Stimulated activated memory B cell treated with anti-CD40 and anti-IgM and Interleukin-4, amounts not matched to agents 10 μg/mL and 1 μg/mL and 100 μg/mL, for 72 hours (primary cell): ENCODE results near the gene AUTS2.
A peak's percentile ranks its signal among the peaks of the same experiment; 100 is the strongest.

Experiments
- ATAC-seq: fragments of 150-1000 bp; cut with Tn5 transposase; 2 replicates; pipeline ENCODE4 v1.10.0; 2021
- H3K27ac Mint-ChIP-seq: one replicate; pipeline ENCODE4 v1.8.0; 2022; ENCODE audit warnings: mild to moderate bottlenecking, mixed read lengths
- H3K27me3 Mint-ChIP-seq: one replicate; pipeline ENCODE4 v1.8.0; 2022; ENCODE audit warnings: mixed read lengths
- H3K36me3 Mint-ChIP-seq: one replicate; pipeline ENCODE4 v1.8.0; 2022; ENCODE audit warnings: mixed read lengths
- H3K4me1 Mint-ChIP-seq: one replicate; pipeline ENCODE4 v1.8.0; 2022; ENCODE audit warnings: mixed read lengths
- H3K4me3 Mint-ChIP-seq: one replicate; pipeline ENCODE4 v1.8.0; 2022; ENCODE audit warnings: mild to moderate bottlenecking, moderate library complexity, mixed read lengths
- H3K9me3 Mint-ChIP-seq: one replicate; pipeline ENCODE4 v1.8.0; 2022; ENCODE audit warnings: mixed read lengths

Gene AUTS2

GRCh38 chr7:69630292-69630691 lies 32.0 kb downstream of the AUTS2 start:
- no peak overlapping the region for H3K4me3 Mint-ChIP-seq
- ATAC-seq, result peak; percentile 54
- H3K9me3 Mint-ChIP-seq, result no peaks in the 10 kb centered on the region
- peaks cover 15% of the 10 kb centered on the region for H3K4me1 Mint-ChIP-seq
- H3K27ac Mint-ChIP-seq, result peak overlapping the region; percentile 74
- no peaks in the 10 kb centered on the region for H3K36me3 Mint-ChIP-seq
- no peaks in the 10 kb centered on the region for H3K27me3 Mint-ChIP-seq

DNA sequence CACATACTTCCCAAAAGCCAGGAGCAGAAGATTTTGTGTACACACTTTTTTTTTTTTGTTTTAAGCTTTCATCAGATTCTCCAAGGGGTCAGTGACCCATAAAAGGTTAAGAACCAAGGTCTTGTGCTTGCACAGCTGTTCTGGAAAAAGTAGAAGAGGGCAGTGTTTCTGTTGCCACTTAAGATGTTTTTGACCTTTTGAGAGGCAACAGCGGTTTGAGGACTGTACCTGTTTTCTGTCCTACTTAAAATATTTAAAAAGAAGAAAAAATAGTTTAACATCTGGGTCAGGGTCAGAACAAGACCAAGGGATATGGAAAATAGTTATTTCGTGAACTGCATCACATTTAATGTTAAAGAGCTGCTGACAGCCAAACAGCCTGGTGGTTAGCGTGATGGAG lies 32.9 kb downstream of the AUTS2 start:
- Mint-ChIP-seq H3K4me3 (peak overlapping the region; percentile 29), H3K36me3 (no peaks in the 10 kb centered on the region), H3K9me3 (no peaks in the 10 kb centered on the region), H3K27ac (peak overlapping the region; percentile 74), H3K4me1 (peaks cover 15% of the 10 kb centered on the region), H3K27me3 (no peaks in the 10 kb centered on the region)
- ATAC-seq, result peak; percentile 55

GRCh38 chr7:69632280-69632679 lies 34.0 kb downstream of the AUTS2 start:
- H3K4me3 Mint-ChIP-seq, result no peak overlapping the region
- no peak for ATAC-seq
- H3K36me3 Mint-ChIP-seq, result no peaks in the 10 kb centered on the region
- H3K4me1 Mint-ChIP-seq, result peaks cover 15% of the 10 kb centered on the region
- H3K27ac Mint-ChIP-seq, result peak overlapping the region; percentile 37
- H3K27me3 Mint-ChIP-seq, result no peaks in the 10 kb centered on the region
- no peaks in the 10 kb centered on the region for H3K9me3 Mint-ChIP-seq

- Mint-ChIP-seq H3K27ac (no peak overlapping the region), H3K4me1 (peaks cover 15% of the 10 kb centered on the region), H3K36me3 (no peaks in the 10 kb centered on the region), H3K4me3 (no peak overlapping the region), H3K9me3 (no peaks in the 10 kb centered on the region), H3K27me3 (no peaks in the 10 kb centered on the region)
- ATAC-seq, result no peak
These were observed 35.0 kb downstream of the AUTS2 start for GRCh38 chr7:69633122-69633831.

GRCh38 chr7:69635555-69636185 lies 37.4 kb downstream of the AUTS2 start:
- H3K4me3 Mint-ChIP-seq, result no peak overlapping the region
- peaks cover 6% of the 10 kb centered on the region for H3K4me1 Mint-ChIP-seq
- H3K9me3 Mint-ChIP-seq, result no peaks in the 10 kb centered on the region
- H3K36me3 Mint-ChIP-seq, result no peaks in the 10 kb centered on the region
- H3K27ac Mint-ChIP-seq, result no peak overlapping the region
- no peak for ATAC-seq
- H3K27me3 Mint-ChIP-seq, result no peaks in the 10 kb centered on the region

DNA sequence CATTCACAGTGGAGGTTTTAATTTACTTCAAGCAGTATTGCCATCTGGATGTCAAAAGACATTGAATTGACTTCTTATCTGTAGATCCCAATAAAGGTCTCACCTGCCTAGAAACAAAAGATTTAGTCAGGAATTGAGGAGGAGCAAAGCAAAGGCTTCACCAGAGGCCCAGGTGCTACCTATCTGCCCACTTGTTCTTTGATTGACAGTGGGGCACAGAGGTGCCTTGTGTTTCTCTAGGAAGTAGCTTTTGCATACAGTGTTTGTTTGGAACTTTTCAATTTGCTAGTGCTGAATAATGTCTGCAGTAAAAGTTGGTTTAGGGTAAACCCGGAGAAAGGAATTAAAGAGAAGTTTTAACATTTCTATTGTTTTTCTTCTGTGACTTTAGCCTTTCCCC lies 40.4 kb downstream of the AUTS2 start:
- Mint-ChIP-seq H3K27ac (no peak overlapping the region), H3K36me3 (no peaks in the 10 kb centered on the region), H3K4me1 (peaks cover 5% of the 10 kb centered on the region), H3K27me3 (no peaks in the 10 kb centered on the region), H3K4me3 (no peak overlapping the region), H3K9me3 (no peaks in the 10 kb centered on the region)
- no peak for ATAC-seq

DNA sequence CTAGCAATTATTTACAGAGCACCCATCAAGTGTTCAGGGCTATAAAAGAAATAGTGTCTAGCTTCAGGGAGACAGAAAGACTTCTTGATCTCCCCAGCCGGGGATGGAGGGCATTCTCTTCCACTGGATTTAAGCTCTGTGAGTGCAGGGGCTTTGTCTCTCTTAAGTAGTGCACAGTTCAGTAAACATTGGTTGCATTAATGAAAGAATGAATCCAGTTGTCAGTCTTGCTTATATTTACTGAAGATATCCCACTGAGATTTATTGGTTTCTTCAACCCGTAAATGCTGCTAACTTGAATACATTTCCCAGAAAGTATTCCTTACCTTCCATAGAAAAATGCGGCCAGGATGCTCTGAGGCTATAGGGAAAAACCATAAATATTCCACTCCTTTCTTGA lies 41.9 kb downstream of the AUTS2 start:
- Mint-ChIP-seq H3K27me3 (no peaks in the 10 kb centered on the region), H3K36me3 (no peaks in the 10 kb centered on the region), H3K4me1 (peaks cover 5% of the 10 kb centered on the region), H3K4me3 (no peak overlapping the region), H3K9me3 (no peaks in the 10 kb centered on the region), H3K27ac (no peak overlapping the region)
- ATAC-seq, result no peak

DNA sequence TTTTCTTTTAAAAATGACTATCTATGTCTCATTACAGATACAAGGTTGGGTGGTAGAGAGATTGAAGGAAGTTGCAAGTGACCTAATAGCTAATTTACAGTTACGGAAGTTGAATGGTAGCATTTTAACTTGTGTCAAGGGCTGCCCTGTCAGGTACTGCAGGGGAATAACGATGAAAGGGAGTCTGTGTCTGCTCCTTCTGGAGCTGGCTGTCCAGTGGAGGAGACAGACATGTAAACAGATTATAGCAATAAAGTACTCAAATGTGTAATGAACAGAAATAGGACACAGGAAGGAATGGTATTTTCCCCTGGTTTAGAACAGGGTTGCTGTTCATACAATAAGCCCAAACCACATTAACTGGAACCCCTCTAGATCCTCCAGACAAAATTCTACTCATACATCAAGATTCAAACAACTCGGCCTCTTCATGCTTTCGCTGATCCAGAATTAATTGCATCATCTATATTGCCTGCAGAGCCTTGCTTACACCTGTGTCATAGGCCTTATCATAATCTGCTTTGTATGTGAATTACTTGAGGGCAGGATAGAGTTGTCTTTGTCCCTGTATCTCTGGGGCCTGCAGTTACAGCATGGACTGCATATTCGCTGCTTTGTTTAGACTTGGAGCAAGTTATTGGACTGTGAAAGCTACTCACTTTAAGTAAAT lies 42.8 kb downstream of the AUTS2 start:
- Mint-ChIP-seq H3K4me3 (no peak overlapping the region), H3K9me3 (no peaks in the 10 kb centered on the region), H3K27ac (no peak overlapping the region), H3K36me3 (no peaks in the 10 kb centered on the region), H3K4me1 (peaks cover 5% of the 10 kb centered on the region), H3K27me3 (no peaks in the 10 kb centered on the region)
- no peak for ATAC-seq

GRCh38 chr7:69643265-69643664 lies 45.0 kb downstream of the AUTS2 start:
- Mint-ChIP-seq H3K27me3 (no peaks in the 10 kb centered on the region), H3K27ac (no peak overlapping the region), H3K36me3 (no peaks in the 10 kb centered on the region), H3K4me1 (peaks cover 16% of the 10 kb centered on the region), H3K9me3 (no peaks in the 10 kb centered on the region), H3K4me3 (no peak overlapping the region)
- ATAC-seq, result no peak

GRCh38 chr7:69643708-69644445 lies 45.6 kb downstream of the AUTS2 start:
- no peak overlapping the region for H3K27ac Mint-ChIP-seq
- ATAC-seq, result no peak
- H3K4me1 Mint-ChIP-seq, result peaks cover 16% of the 10 kb centered on the region

DNA sequence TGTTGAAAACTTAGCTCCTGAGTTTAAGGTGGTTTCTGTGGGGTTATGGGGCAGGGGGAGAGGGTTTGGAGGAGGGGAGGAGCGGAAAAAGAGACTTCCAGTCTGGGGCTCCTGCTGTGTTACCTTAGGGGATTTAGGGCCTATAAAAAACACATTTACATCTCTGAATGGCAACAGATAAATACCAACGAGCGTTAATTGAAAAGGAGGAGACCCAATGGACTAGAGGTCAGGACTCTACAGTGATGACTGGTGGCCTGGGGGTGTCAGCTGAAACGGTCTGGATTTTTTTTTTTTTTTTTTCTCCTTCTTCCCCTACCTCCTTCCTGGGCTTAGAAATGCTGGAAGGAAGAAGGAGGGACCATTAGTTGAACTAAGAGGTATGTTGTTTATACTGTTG lies 47.4 kb downstream of the AUTS2 start:
- H3K36me3 Mint-ChIP-seq, result no peaks in the 10 kb centered on the region
- peaks cover 18% of the 10 kb centered on the region for H3K4me1 Mint-ChIP-seq

More at GRCh38 chr7:69643708-69644445, 45.6 kb downstream of the AUTS2 start:
- H3K9me3 Mint-ChIP-seq, result no peaks in the 10 kb centered on the region
- H3K27me3 Mint-ChIP-seq, result no peaks in the 10 kb centered on the region
- no peaks in the 10 kb centered on the region for H3K36me3 Mint-ChIP-seq
- no peak overlapping the region for H3K4me3 Mint-ChIP-seq

DNA sequence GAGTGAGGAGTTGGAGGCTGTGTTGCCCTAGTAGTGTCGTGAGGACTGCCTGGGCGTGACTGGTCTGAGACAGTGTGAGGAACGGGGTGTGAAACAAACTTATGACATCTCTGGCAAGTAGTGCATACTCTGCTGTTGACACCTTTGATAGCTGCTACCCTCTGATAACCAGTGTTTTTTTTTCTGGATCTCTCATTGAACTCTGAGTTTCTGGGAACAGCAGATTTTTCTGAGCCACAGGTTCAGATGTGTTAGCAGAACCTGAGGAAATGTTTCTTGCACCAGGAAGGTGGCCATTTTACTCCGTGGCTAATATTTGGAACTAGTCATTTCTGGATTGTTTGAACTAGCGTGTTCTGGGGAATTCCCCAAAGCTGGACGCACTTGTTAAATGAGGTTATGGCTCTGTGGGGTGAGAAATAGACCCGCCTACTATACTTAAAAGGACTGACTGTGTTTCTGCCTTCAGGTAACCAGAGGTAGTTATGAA lies 52.9 kb downstream of the AUTS2 start:
- Mint-ChIP-seq H3K27me3 (no peaks in the 10 kb centered on the region), H3K27ac (peak overlapping the region; percentile 81), H3K36me3 (no peaks in the 10 kb centered on the region), H3K4me1 (peaks cover 56% of the 10 kb centered on the region), H3K9me3 (no peaks in the 10 kb centered on the region), H3K4me3 (no peak overlapping the region)
- peak; percentile 86 for ATAC-seq

More for the DNA sequence above, 47.4 kb downstream of the AUTS2 start:
- no peak overlapping the region for H3K4me3 Mint-ChIP-seq
- ATAC-seq, result no peak
- H3K9me3 Mint-ChIP-seq, result no peaks in the 10 kb centered on the region
- H3K27me3 Mint-ChIP-seq, result no peaks in the 10 kb centered on the region
- no peak overlapping the region for H3K27ac Mint-ChIP-seq

GRCh38 chr7:69652947-69653701 lies 54.8 kb downstream of the AUTS2 start:
- Mint-ChIP-seq H3K27me3 (no peaks in the 10 kb centered on the region), H3K9me3 (no peaks in the 10 kb centered on the region), H3K4me1 (peaks cover 46% of the 10 kb centered on the region), H3K36me3 (no peaks in the 10 kb centered on the region), H3K4me3 (no peak overlapping the region), H3K27ac (no peak overlapping the region)
- ATAC-seq, result no peak

GRCh38 chr7:69653806-69654205 lies 55.5 kb downstream of the AUTS2 start:
- Mint-ChIP-seq H3K27me3 (no peaks in the 10 kb centered on the region), H3K27ac (peak overlapping the region; percentile 14), H3K36me3 (no peaks in the 10 kb centered on the region), H3K4me3 (no peak overlapping the region), H3K9me3 (no peaks in the 10 kb centered on the region), H3K4me1 (peaks cover 46% of the 10 kb centered on the region)
- no peak for ATAC-seq
